ENCODE measurements around the gene CIROP. TPM values are rescaled to one million over a fixed set of nuclear protein-coding genes. Genes with fewer than 3 reads are reported as not detected.
A peak's percentile ranks its signal among the peaks of the same experiment; 100 is the strongest.

The CIROP gene
- polyA plus RNA-seq, 1 experiment, result 0.07 TPM

- H3K4me3 ChIP-seq (ENCODE audit: low read depth, low read length), result no peak overlapping the region
- POLR2A ChIA-PET, result interaction anchor here (0.8 kb wide), 1 partner anchor 12 kb away, joined by 3 read pairs; the partner anchor contains the start of genes ACIN1 and C14orf119
- H3K9me3 ChIP-seq (ENCODE audit: control insufficient read depth, insufficient read depth, low read length), result peaks cover 4% of the 10 kb centered on the region; the same call in 1 of the 2 replicates
- no peak overlapping the region for H3K27ac ChIP-seq (ENCODE audit: low read depth, low read length)
- DNase-seq (ENCODE audit: low read depth, low spot score), result no peak
- no peak for TF ChIP-seq CTCF (IDR thresholded peaks at IDR 0.05; ENCODE audit: low read depth, low read length)
- CTCF ChIA-PET, result interaction anchor here (0.6 to 2.2 kb wide), 7 partner anchors 23 to 123 kb away, joined by 3 to 15 read pairs (median 5); no protein-coding TSS in a partner anchor
- H3K27me3 ChIP-seq (ENCODE audit: control insufficient read depth, insufficient read depth, low read length), result no peaks in the 10 kb centered on the region
These were observed 1.9 kb upstream of the CIROP start for GRCh38 chr14:23106747-23107045.

GRCh38 chr14:23105348-23105824 is 597 bp upstream of the CIROP start:
- Histone ChIP-seq H3K9me3 (ENCODE audit: control insufficient read depth, insufficient read depth, low read length) (peaks cover 4% of the 10 kb centered on the region; the same call in 1 of the 2 replicates), H3K27me3 (ENCODE audit: control insufficient read depth, insufficient read depth, low read length) (no peaks in the 10 kb centered on the region), H3K4me3 (ENCODE audit: low read depth, low read length) (no peak overlapping the region), H3K27ac (ENCODE audit: low read depth, low read length) (no peak overlapping the region)
- ChIA-PET POLR2A (no interaction called here), CTCF (interaction anchor here (0.7 to 2.2 kb wide), 4 partner anchors 15 to 119 kb away, joined by 10 to 15 read pairs (median 12); no protein-coding TSS in a partner anchor)
- no peak for DNase-seq (ENCODE audit: low read depth, low spot score)
- TF ChIP-seq CTCF (IDR thresholded peaks at IDR 0.05; ENCODE audit: low read depth, low read length), result no peak

- CTCF ChIA-PET, result interaction anchor here (1.0 to 5.6 kb wide), 3 partner anchors 13 to 36 kb away, joined by 3 to 35 read pairs (median 9); no protein-coding TSS in a partner anchor
- Histone ChIP-seq H3K27me3 (ENCODE audit: control insufficient read depth, insufficient read depth, low read length) (no peaks in the 10 kb centered on the region), H3K9me3 (ENCODE audit: control insufficient read depth, insufficient read depth, low read length) (peaks cover 4% of the 10 kb centered on the region; the same call in 1 of the 2 replicates), H3K4me3 (ENCODE audit: low read depth, low read length) (peak overlapping the region; percentile 1; the same call in 1 of the 2 replicates), H3K27ac (ENCODE audit: low read depth, low read length) (no peak overlapping the region)
- POLR2A ChIA-PET, result interaction anchor here (0.9 kb wide), 1 partner anchor 9 kb away, joined by 5 read pairs; the partner anchor contains the start of genes ACIN1 and C14orf119
- TF ChIP-seq CTCF (IDR thresholded peaks at IDR 0.05; ENCODE audit: low read depth, low read length), result no peak
- no peak for DNase-seq (ENCODE audit: low read depth, low spot score)
These were observed 659 bp downstream of the CIROP start for GRCh38 chr14:23104070-23104590.

GRCh38 chr14:23103581-23103980 is 1.2 kb downstream of the CIROP start:
- no peak overlapping the region for H3K27ac ChIP-seq (ENCODE audit: low read depth, low read length)
- no peak for TF ChIP-seq CTCF (IDR thresholded peaks at IDR 0.05; ENCODE audit: low read depth, low read length)
- POLR2A ChIA-PET, result no interaction called here
- no peaks in the 10 kb centered on the region for H3K27me3 ChIP-seq (ENCODE audit: control insufficient read depth, insufficient read depth, low read length)
- no peak overlapping the region for H3K4me3 ChIP-seq (ENCODE audit: low read depth, low read length)
- H3K9me3 ChIP-seq (ENCODE audit: control insufficient read depth, insufficient read depth, low read length), result peaks cover 4% of the 10 kb centered on the region; the same call in 1 of the 2 replicates
- DNase-seq (ENCODE audit: low read depth, low spot score), result no peak
- CTCF ChIA-PET, result interaction anchor here (1.0 to 5.6 kb wide), 3 partner anchors 12 to 35 kb away, joined by 3 to 35 read pairs (median 9); no protein-coding TSS in a partner anchor

GRCh38 chr14:23102801-23103200 is 2.0 kb downstream of the CIROP start:
- no peak for TF ChIP-seq CTCF (IDR thresholded peaks at IDR 0.05; ENCODE audit: low read depth, low read length)
- ChIA-PET POLR2A (no interaction called here), CTCF (interaction anchor here (5.6 kb wide), 1 partner anchor 34 kb away, joined by 35 read pairs; no protein-coding TSS in a partner anchor)
- Histone ChIP-seq H3K4me3 (ENCODE audit: low read depth, low read length) (no peak overlapping the region), H3K9me3 (ENCODE audit: control insufficient read depth, insufficient read depth, low read length) (no peaks in the 10 kb centered on the region), H3K27me3 (ENCODE audit: control insufficient read depth, insufficient read depth, low read length) (no peaks in the 10 kb centered on the region), H3K27ac (ENCODE audit: low read depth, low read length) (no peak overlapping the region)
- DNase-seq (ENCODE audit: low read depth, low spot score), result no peak

All from AG04450 (cell line).